ENCODE measurements around the gene ASPSCR1. TPM values are rescaled to one million over a fixed set of nuclear protein-coding genes. Genes with fewer than 3 reads are reported as not detected.
A peak's percentile ranks its signal among the peaks of the same experiment; 100 is the strongest.

Gene ASPSCR1
- total and polyA plus RNA-seq, 2 of the 13 experiments (the other 11 are each of a cell fraction or from before 2014, with no cell fraction given): 274 to 314 TPM

GRCh38 chr17:81961521-81962498 lies 15.6 kb upstream of the ASPSCR1 start (continued):
- TF ChIP-seq ZNF280B (CRISPR knock-in tag; IDR thresholded peaks at IDR 0.05; ENCODE audit: borderline replicate concordance): no peak
- TF ChIP-seq ZNF605 (CRISPR knock-in tag; IDR thresholded peaks at IDR 0.05): 0 out of 2 replicates have a peak, but pooled peaks have one; percentile 6
- no peak for TF ChIP-seq SMARCC2 (IDR thresholded peaks at IDR 0.05)
- TF ChIP-seq BORCS8-MEF2B (CRISPR knock-in tag; IDR thresholded peaks at IDR 0.05): no peak
- no peak for TF ChIP-seq ZNF160 (CRISPR knock-in tag; IDR thresholded peaks at IDR 0.05)
- TF ChIP-seq ZNF232 (CRISPR knock-in tag; IDR thresholded peaks at IDR 0.05; ENCODE audit: borderline replicate concordance): no peak; the same call in 1 of the 2 replicates
- TF ChIP-seq TERF1 (CRISPR knock-in tag; IDR thresholded peaks at IDR 0.05): no peak
- TF ChIP-seq FUBP1 (CRISPR knock-in tag; IDR thresholded peaks at IDR 0.05; ENCODE audit: borderline replicate concordance): no peak
- 0 out of 2 replicates have a peak, but pooled peaks have one; percentile 18 for TF ChIP-seq ZFX (CRISPR knock-in tag; IDR thresholded peaks at IDR 0.05; ENCODE audit: low read depth)
- TF ChIP-seq, protein P1, sequence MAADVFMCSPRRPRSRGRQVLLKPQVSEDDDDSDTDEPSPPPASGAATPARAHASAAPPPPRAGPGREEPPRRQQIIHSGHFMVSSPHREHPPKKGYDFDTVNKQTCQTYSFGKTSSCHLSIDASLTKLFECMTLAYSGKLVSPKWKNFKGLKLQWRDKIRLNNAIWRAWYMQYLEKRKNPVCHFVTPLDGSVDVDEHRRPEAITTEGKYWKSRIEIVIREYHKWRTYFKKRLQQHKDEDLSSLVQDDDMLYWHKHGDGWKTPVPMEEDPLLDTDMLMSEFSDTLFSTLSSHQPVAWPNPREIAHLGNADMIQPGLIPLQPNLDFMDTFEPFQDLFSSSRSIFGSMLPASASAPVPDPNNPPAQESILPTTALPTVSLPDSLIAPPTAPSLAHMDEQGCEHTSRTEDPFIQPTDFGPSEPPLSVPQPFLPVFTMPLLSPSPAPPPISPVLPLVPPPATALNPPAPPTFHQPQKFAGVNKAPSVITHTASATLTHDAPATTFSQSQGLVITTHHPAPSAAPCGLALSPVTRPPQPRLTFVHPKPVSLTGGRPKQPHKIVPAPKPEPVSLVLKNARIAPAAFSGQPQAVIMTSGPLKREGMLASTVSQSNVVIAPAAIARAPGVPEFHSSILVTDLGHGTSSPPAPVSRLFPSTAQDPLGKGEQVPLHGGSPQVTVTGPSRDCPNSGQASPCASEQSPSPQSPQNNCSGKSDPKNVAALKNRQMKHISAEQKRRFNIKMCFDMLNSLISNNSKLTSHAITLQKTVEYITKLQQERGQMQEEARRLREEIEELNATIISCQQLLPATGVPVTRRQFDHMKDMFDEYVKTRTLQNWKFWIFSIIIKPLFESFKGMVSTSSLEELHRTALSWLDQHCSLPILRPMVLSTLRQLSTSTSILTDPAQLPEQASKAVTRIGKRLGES (CRISPR knock-in tag; IDR thresholded peaks at IDR 0.05; ENCODE audit: borderline replicate concordance): 0 out of 2 replicates have a peak, but pooled peaks have one; percentile 20
- peak; percentile 71 for TF ChIP-seq ZNF687 (CRISPR knock-in tag; IDR thresholded peaks at IDR 0.05)
- TF ChIP-seq ZSCAN9 (CRISPR knock-in tag; IDR thresholded peaks at IDR 0.05; ENCODE audit: borderline replicate concordance): 0 out of 2 replicates have a peak, but pooled peaks have one; percentile 19
